Measurements from ENCODE around the gene FEM1A. TPM values are rescaled to one million over a fixed set of nuclear protein-coding genes. Genes with fewer than 3 reads are reported as not detected.

Gene FEM1A
- total and polyA plus RNA-seq, 2 of the 8 experiments (the other 6 are each of a cell fraction or from before 2014, with no cell fraction given): 6.7 to 16.1 TPM

DNA sequence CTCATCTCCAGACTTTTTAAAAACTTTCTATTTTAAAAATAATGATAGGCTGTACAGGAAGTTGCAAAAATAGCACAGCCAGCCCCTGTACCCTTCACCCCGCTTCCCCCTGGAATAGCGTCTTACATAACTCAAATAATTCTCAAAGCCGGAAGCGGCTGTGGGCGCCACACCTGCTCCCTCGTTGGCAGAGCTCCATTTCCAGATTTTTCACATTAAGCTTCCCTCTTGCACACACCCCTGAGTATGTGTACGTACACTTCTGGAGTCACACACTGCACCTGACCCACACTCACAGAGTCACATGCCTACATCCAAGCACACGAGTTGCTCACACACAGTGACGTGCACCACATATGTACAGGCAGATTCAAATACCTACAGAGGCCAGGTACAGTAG, 42.9 kb upstream of the FEM1A start (continued):
- TF ChIP-seq RAD21 (IDR thresholded peaks at IDR 0.05 in 1 of 2, conservative IDR thresholded peaks at IDR 0.05 in 1 of 2; ENCODE audit: low read depth in 2 of 2, low read length in 2 of 2): no peak
- TF ChIP-seq SAP30 (IDR thresholded peaks at IDR 0.05; ENCODE audit: insufficient read depth, insufficient replicate concordance, low read length): no peak

All from H1 (cell line).